Activated T-cell treated with anti-CD3 and anti-CD28 coated beads, Interleukin-2, amount 50 U/mL, for 24 hours (primary cell): Measurements from ENCODE around the gene SNAP25.
A peak's percentile ranks its signal among the peaks of the same experiment; 100 is the strongest.

Experiments
- DNase-seq: peaks from one replicate; pipeline ENCODE4 v3.0.0-alpha.2; 2020
- H3K27ac Mint-ChIP-seq: 2 replicates; pipeline ENCODE4 v1.8.0; 2020; ENCODE audit warnings: mild to moderate bottlenecking, mixed read lengths
- H3K27me3 Mint-ChIP-seq: 2 replicates; pipeline ENCODE4 v1.8.0; 2020; ENCODE audit warnings: mixed read lengths
- H3K36me3 Mint-ChIP-seq: 2 replicates; pipeline ENCODE4 v1.8.0; 2020; ENCODE audit warnings: low read depth, mixed read lengths
- H3K4me1 Mint-ChIP-seq: 2 replicates; pipeline ENCODE4 v1.8.0; 2020; ENCODE audit warnings: low read depth, mixed read lengths
- H3K4me3 Mint-ChIP-seq: 2 replicates; pipeline ENCODE4 v1.8.0; 2020; ENCODE audit warnings: mild to moderate bottlenecking, moderate library complexity, mixed read lengths
- H3K9me3 Mint-ChIP-seq: 2 replicates; pipeline ENCODE4 v1.8.0; 2020; ENCODE audit warnings: mixed read lengths

SNAP25 gene

GRCh38 chr20:10218536-10219451 lies at the start of gene SNAP25:
Gene SNAP25, plus strand, starts transcription at chr20:10218830. Its CDS starts 56,662 bp downstream, at chr20:10275492.
- peak within 1 kb of the TSS; percentile 47 for H3K4me3 Mint-ChIP-seq
- no peaks in the 10 kb centered on the region for H3K36me3 Mint-ChIP-seq
- peak within 1 kb of the TSS; percentile 80 for H3K27ac Mint-ChIP-seq
- peak; percentile 54 for DNase-seq
- peaks cover 4% of the 10 kb centered on the region for H3K9me3 Mint-ChIP-seq
- H3K27me3 Mint-ChIP-seq = peaks cover 69% of the 10 kb centered on the region
- peaks cover 20% of the 10 kb centered on the region for H3K4me1 Mint-ChIP-seq

- H3K27me3 Mint-ChIP-seq = peaks cover 43% of the 10 kb centered on the region
- H3K4me1 Mint-ChIP-seq = peaks cover 10% of the 10 kb centered on the region
- DNase-seq = no peak
- H3K27ac Mint-ChIP-seq = no peak overlapping the region
- peaks cover 5% of the 10 kb centered on the region for H3K9me3 Mint-ChIP-seq
- H3K36me3 Mint-ChIP-seq = no peaks in the 10 kb centered on the region
- no peak overlapping the region for H3K4me3 Mint-ChIP-seq
Measured at GRCh38 chr20:10169752-10170151, 48.9 kb upstream of the SNAP25 start.

GRCh38 chr20:10170261-10170660 lies 48.4 kb upstream of the SNAP25 start:
- peaks cover 5% of the 10 kb centered on the region for H3K9me3 Mint-ChIP-seq
- no peak for DNase-seq
- H3K4me3 Mint-ChIP-seq = no peak overlapping the region
- peaks cover 10% of the 10 kb centered on the region for H3K4me1 Mint-ChIP-seq
- H3K27me3 Mint-ChIP-seq = peaks cover 43% of the 10 kb centered on the region
- no peak overlapping the region for H3K27ac Mint-ChIP-seq
- H3K36me3 Mint-ChIP-seq = no peaks in the 10 kb centered on the region

- peak; percentile 41 for DNase-seq
- Mint-ChIP-seq H3K9me3 (peaks cover 5% of the 10 kb centered on the region), H3K4me3 (peak overlapping the region; percentile 42), H3K36me3 (no peaks in the 10 kb centered on the region), H3K27ac (no peak overlapping the region), H3K4me1 (peaks cover 10% of the 10 kb centered on the region), H3K27me3 (peaks cover 43% of the 10 kb centered on the region)
Measured at GRCh38 chr20:10171864-10172751, 46.5 kb upstream of the SNAP25 start.

- peaks cover 10% of the 10 kb centered on the region for H3K4me1 Mint-ChIP-seq
- H3K27me3 Mint-ChIP-seq = peaks cover 43% of the 10 kb centered on the region
Measured at GRCh38 chr20:10172998-10173655, 45.5 kb upstream of the SNAP25 start.

GRCh38 chr20:10174400-10174799 lies 44.2 kb upstream of the SNAP25 start:
- H3K27me3 Mint-ChIP-seq = peaks cover 47% of the 10 kb centered on the region
- H3K27ac Mint-ChIP-seq = no peak overlapping the region
- H3K4me1 Mint-ChIP-seq = peaks cover 10% of the 10 kb centered on the region
- no peak overlapping the region for H3K4me3 Mint-ChIP-seq
- no peaks in the 10 kb centered on the region for H3K9me3 Mint-ChIP-seq
- no peak for DNase-seq
- no peaks in the 10 kb centered on the region for H3K36me3 Mint-ChIP-seq

More at GRCh38 chr20:10172998-10173655, 45.5 kb upstream of the SNAP25 start:
- H3K27ac Mint-ChIP-seq = no peak overlapping the region
- no peaks in the 10 kb centered on the region for H3K36me3 Mint-ChIP-seq
- no peak overlapping the region for H3K4me3 Mint-ChIP-seq
- peaks cover 5% of the 10 kb centered on the region for H3K9me3 Mint-ChIP-seq
- DNase-seq = no peak

GRCh38 chr20:10177326-10177725 lies 41.3 kb upstream of the SNAP25 start:
- Mint-ChIP-seq H3K36me3 (no peaks in the 10 kb centered on the region), H3K9me3 (no peaks in the 10 kb centered on the region), H3K4me1 (peaks cover 6% of the 10 kb centered on the region), H3K4me3 (no peak overlapping the region), H3K27me3 (peaks cover 26% of the 10 kb centered on the region), H3K27ac (no peak overlapping the region)
- no peak for DNase-seq

GRCh38 chr20:10178091-10178490 lies 40.5 kb upstream of the SNAP25 start:
- Mint-ChIP-seq H3K4me3 (no peak overlapping the region), H3K9me3 (no peaks in the 10 kb centered on the region), H3K27ac (no peak overlapping the region), H3K36me3 (no peaks in the 10 kb centered on the region), H3K4me1 (no peaks in the 10 kb centered on the region), H3K27me3 (peaks cover 18% of the 10 kb centered on the region)
- DNase-seq = no peak

- Mint-ChIP-seq H3K9me3 (no peaks in the 10 kb centered on the region), H3K36me3 (no peaks in the 10 kb centered on the region), H3K27ac (no peak overlapping the region), H3K4me3 (no peak overlapping the region), H3K4me1 (no peaks in the 10 kb centered on the region), H3K27me3 (peaks cover 11% of the 10 kb centered on the region)
- no peak for DNase-seq
Measured at GRCh38 chr20:10178727-10179313, 39.8 kb upstream of the SNAP25 start.

- Mint-ChIP-seq H3K27ac (no peak overlapping the region), H3K27me3 (peaks cover 4% of the 10 kb centered on the region), H3K4me1 (no peaks in the 10 kb centered on the region), H3K9me3 (peaks cover 2% of the 10 kb centered on the region), H3K36me3 (no peaks in the 10 kb centered on the region), H3K4me3 (no peak overlapping the region)
- DNase-seq = no peak
Measured at GRCh38 chr20:10179574-10180298, 38.9 kb upstream of the SNAP25 start.

GRCh38 chr20:10180651-10181235 lies 37.9 kb upstream of the SNAP25 start:
- H3K4me1 Mint-ChIP-seq = no peaks in the 10 kb centered on the region
- DNase-seq = no peak
- no peaks in the 10 kb centered on the region for H3K36me3 Mint-ChIP-seq
- H3K27me3 Mint-ChIP-seq = peaks cover 4% of the 10 kb centered on the region
- H3K4me3 Mint-ChIP-seq = no peak overlapping the region
- H3K27ac Mint-ChIP-seq = no peak overlapping the region
- peaks cover 5% of the 10 kb centered on the region for H3K9me3 Mint-ChIP-seq

- Mint-ChIP-seq H3K27me3 (no peaks in the 10 kb centered on the region), H3K4me1 (no peaks in the 10 kb centered on the region), H3K27ac (no peak overlapping the region), H3K36me3 (no peaks in the 10 kb centered on the region), H3K9me3 (peaks cover 5% of the 10 kb centered on the region), H3K4me3 (no peak overlapping the region)
- DNase-seq = no peak
Measured at GRCh38 chr20:10185741-10186558, 32.7 kb upstream of the SNAP25 start.

- DNase-seq = no peak
- Mint-ChIP-seq H3K36me3 (no peaks in the 10 kb centered on the region), H3K27ac (no peak overlapping the region), H3K4me1 (no peaks in the 10 kb centered on the region), H3K9me3 (no peaks in the 10 kb centered on the region), H3K4me3 (no peak overlapping the region), H3K27me3 (peaks cover 7% of the 10 kb centered on the region)
Measured at GRCh38 chr20:10190456-10190855, 28.2 kb upstream of the SNAP25 start.
